ENCODE data around the gene IQSEC1.

- TF ChIP-seq CTCF (IDR thresholded peaks at IDR 0.05; ENCODE audit: poor library complexity) (no peak), EZH2phosphoT487 (IDR thresholded peaks at IDR 0.05; ENCODE audit: low read depth, severe bottlenecking, unreplicated experiment) (no peak)
Measured at GRCh38 chr3:12890610-12891390, 182.4 kb downstream of the IQSEC1 start.

All from hepatocyte (in vitro differentiated cells).